CD4-positive, alpha-beta T cell (primary cell): ENCODE results near the gene ANKFN1. TPM values are rescaled to one million over a fixed set of nuclear protein-coding genes. Genes with fewer than 3 reads are reported as not detected.

ENCODE experiments used
- ATAC-seq: fragments of 200-7000 bp; cut with Tn5 transposase; one replicate; pipeline ENCODE4 v1.10.0; 2022; ENCODE audit warnings: mild to moderate bottlenecking; ENCODE audit not compliant: poor library complexity
- CTCF ChIA-PET: fragments of 350-600 bp; sonication (Branson Sonifier 250); formaldehyde crosslinking; loops from one replicate; lab custom pipeline; 2021; ENCODE audit warnings: antibody characterized with exemption, inconsistent platforms; lab: Charles Lee
- POLR2A ChIA-PET: fragments of 350-600 bp; sonication (Branson Sonifier 250); formaldehyde crosslinking; loops from one replicate; lab custom pipeline; 2021; ENCODE audit warnings: antibody characterized with exemption, inconsistent platforms; lab: Charles Lee
- DNase-seq, 14 experiments: peaks; one replicate each; pipeline ENCODE4 v3.0.0-alpha.2; 2013 to 2020; ENCODE audit warnings: mixed read lengths in 2 of 14
- H3K27ac ChIP-seq, 2 donors: one replicate each; pipeline versions ENCODE4 v1.5.1 to v1.7.0; 2013; ENCODE audit warnings: low read length in 2 of 2, low read depth in 1 of 2, mild to moderate bottlenecking in 1 of 2
- H3K27me3 ChIP-seq, 2 experiments: 1 replicate in 1 of 2; 2 replicates in 1 of 2; pipeline versions ENCODE4 v1.6.1 to v1.7.0; 2013; ENCODE audit warnings: low read length in 2 of 2, control low read depth in 1 of 2, mild to moderate bottlenecking in 1 of 2, moderate library complexity in 1 of 2; ENCODE audit not compliant: insufficient read depth in 2 of 2, control insufficient read depth in 1 of 2
- H3K36me3 ChIP-seq: one replicate; pipeline ENCODE4 v1.6.1; 2013; ENCODE audit warnings: low read length, control low read depth; ENCODE audit not compliant: insufficient read depth
- H3K4me1 ChIP-seq: one replicate; pipeline ENCODE4 v1.6.1; 2013; ENCODE audit warnings: low read length, control low read depth; ENCODE audit not compliant: insufficient read depth
- H3K4me3 ChIP-seq: one replicate; pipeline ENCODE4 v1.5.1; 2013; ENCODE audit warnings: mild to moderate bottlenecking, low read length, moderate library complexity
- H3K9me3 ChIP-seq, 2 experiments: 1 replicate in 1 of 2; 2 replicates in 1 of 2; pipeline versions ENCODE4 v1.6.1 to v1.7.0; 2013; ENCODE audit warnings: low read length in 2 of 2, mild to moderate bottlenecking in 2 of 2, control low read depth in 1 of 2, moderate library complexity in 1 of 2; ENCODE audit not compliant: control insufficient read depth in 1 of 2, insufficient read depth in 1 of 2
- H3K27ac Mint-ChIP-seq: one replicate; pipeline ENCODE4 v1.8.0; 2020; ENCODE audit warnings: mixed read lengths
- H3K27me3 Mint-ChIP-seq: one replicate; pipeline ENCODE4 v1.8.0; 2021; ENCODE audit warnings: mixed read lengths
- H3K36me3 Mint-ChIP-seq: one replicate; pipeline ENCODE4 v1.8.0; 2021; ENCODE audit warnings: low read depth, mixed read lengths
- H3K4me1 Mint-ChIP-seq: one replicate; pipeline ENCODE4 v1.8.0; 2021; ENCODE audit warnings: low read depth, mixed read lengths
- H3K4me3 Mint-ChIP-seq: one replicate; pipeline ENCODE4 v1.8.0; 2020; ENCODE audit warnings: mild to moderate bottlenecking, mixed read lengths
- H3K9me3 Mint-ChIP-seq: one replicate; pipeline ENCODE4 v1.8.0; 2020; ENCODE audit warnings: mixed read lengths
- intact Hi-C, 2 experiments: fragments of 100-400 bp; cut with DNase I in 1 of 2; cut with micrococcal nuclease in 1 of 2; formaldehyde crosslinking; loops; one replicate each; pipeline versions ENCODE4 v1.15.1 to v1.9.0; 2023 to 2025; cut with DNase I, micrococcal nuclease
- total RNA-seq, 174 experiments: library from RNA in 2 of 174; stranded (reverse) in 2 of 174; gene quantifications; one replicate each; pipeline ENCODE4 v1.2.3 and lab custom pipeline; 2021 to 2026
- TF ChIP-seq, protein P1 (sequence below): fragments of 200-600 bp; IDR thresholded peaks from one replicate; pipeline ENCODE4 v1.8.0; 2022; ENCODE audit warnings: antibody characterized with exemption, mild to moderate bottlenecking

ANKFN1 gene
- total RNA-seq, 2 experiments from 2014 or later: not detected

GRCh38 chr17:56322991-56323390 is 169.7 kb downstream of the ANKFN1 start:
- Mint-ChIP-seq H3K4me1 (no peaks in the 10 kb centered on the region), H3K36me3 (no peaks in the 10 kb centered on the region), H3K27me3 (peaks cover 11% of the 10 kb centered on the region), H3K27ac (no peak overlapping the region), H3K9me3 (no peaks in the 10 kb centered on the region), H3K4me3 (no peak overlapping the region)
- POLR2A ChIA-PET: no interaction called here
- Histone ChIP-seq H3K27me3 (no peaks in the 10 kb centered on the region), H3K4me3 (no peak overlapping the region), H3K4me1 (no peaks in the 10 kb centered on the region), H3K27ac (no peak overlapping the region), H3K9me3 (no peaks in the 10 kb centered on the region), H3K36me3 (no peaks in the 10 kb centered on the region)
- intact Hi-C loops: no loop called here
- TF ChIP-seq, protein P1, sequence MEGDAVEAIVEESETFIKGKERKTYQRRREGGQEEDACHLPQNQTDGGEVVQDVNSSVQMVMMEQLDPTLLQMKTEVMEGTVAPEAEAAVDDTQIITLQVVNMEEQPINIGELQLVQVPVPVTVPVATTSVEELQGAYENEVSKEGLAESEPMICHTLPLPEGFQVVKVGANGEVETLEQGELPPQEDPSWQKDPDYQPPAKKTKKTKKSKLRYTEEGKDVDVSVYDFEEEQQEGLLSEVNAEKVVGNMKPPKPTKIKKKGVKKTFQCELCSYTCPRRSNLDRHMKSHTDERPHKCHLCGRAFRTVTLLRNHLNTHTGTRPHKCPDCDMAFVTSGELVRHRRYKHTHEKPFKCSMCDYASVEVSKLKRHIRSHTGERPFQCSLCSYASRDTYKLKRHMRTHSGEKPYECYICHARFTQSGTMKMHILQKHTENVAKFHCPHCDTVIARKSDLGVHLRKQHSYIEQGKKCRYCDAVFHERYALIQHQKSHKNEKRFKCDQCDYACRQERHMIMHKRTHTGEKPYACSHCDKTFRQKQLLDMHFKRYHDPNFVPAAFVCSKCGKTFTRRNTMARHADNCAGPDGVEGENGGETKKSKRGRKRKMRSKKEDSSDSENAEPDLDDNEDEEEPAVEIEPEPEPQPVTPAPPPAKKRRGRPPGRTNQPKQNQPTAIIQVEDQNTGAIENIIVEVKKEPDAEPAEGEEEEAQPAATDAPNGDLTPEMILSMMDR: no peak
- DNase-seq (no peak), ATAC-seq (no peak)
- CTCF ChIA-PET: no interaction called here

GRCh38 chr17:56324676-56325075 is 171.4 kb downstream of the ANKFN1 start:
- POLR2A ChIA-PET: no interaction called here
- no peaks in the 10 kb centered on the region for H3K9me3 ChIP-seq
- no peaks in the 10 kb centered on the region for H3K4me1 Mint-ChIP-seq
- CTCF ChIA-PET: no interaction called here
- H3K36me3 ChIP-seq: no peaks in the 10 kb centered on the region
- DNase-seq (no peak), ATAC-seq (no peak)
- intact Hi-C loops: no loop called here
- no peak overlapping the region for H3K4me3 ChIP-seq
- H3K4me1 ChIP-seq: no peaks in the 10 kb centered on the region
- no peaks in the 10 kb centered on the region for H3K36me3 Mint-ChIP-seq
- peaks cover 11% of the 10 kb centered on the region for H3K27me3 Mint-ChIP-seq
- no peaks in the 10 kb centered on the region for H3K9me3 Mint-ChIP-seq
- no peak overlapping the region for H3K27ac ChIP-seq
- TF ChIP-seq, protein P1: no peak
- no peaks in the 10 kb centered on the region for H3K27me3 ChIP-seq
- no peak overlapping the region for H3K4me3 Mint-ChIP-seq
- no peak overlapping the region for H3K27ac Mint-ChIP-seq

- ATAC-seq: no peak
- Histone ChIP-seq H3K27ac (no peak overlapping the region), H3K36me3 (no peaks in the 10 kb centered on the region), H3K9me3 (no peaks in the 10 kb centered on the region), H3K4me3 (no peak overlapping the region), H3K27me3 (no peaks in the 10 kb centered on the region), H3K4me1 (no peaks in the 10 kb centered on the region)
- intact Hi-C loops: no loop called here
- ChIA-PET POLR2A (no interaction called here), CTCF (no interaction called here)
- Mint-ChIP-seq H3K4me3 (no peak overlapping the region), H3K27me3 (peaks cover 11% of the 10 kb centered on the region), H3K4me1 (no peaks in the 10 kb centered on the region), H3K36me3 (no peaks in the 10 kb centered on the region), H3K27ac (no peak overlapping the region), H3K9me3 (no peaks in the 10 kb centered on the region)
- no peak for DNase-seq
- TF ChIP-seq, protein P1: no peak
Observed at GRCh38 chr17:56325313-56326000, 172.2 kb downstream of the ANKFN1 start.
